ENCODE measurements around the gene CCDC63. TPM values are rescaled to one million over a fixed set of nuclear protein-coding genes. Genes with fewer than 3 reads are reported as not detected.

Gene CCDC63
- polyA plus RNA-seq, 1 donor from 2014 or later = not detected

DNA sequence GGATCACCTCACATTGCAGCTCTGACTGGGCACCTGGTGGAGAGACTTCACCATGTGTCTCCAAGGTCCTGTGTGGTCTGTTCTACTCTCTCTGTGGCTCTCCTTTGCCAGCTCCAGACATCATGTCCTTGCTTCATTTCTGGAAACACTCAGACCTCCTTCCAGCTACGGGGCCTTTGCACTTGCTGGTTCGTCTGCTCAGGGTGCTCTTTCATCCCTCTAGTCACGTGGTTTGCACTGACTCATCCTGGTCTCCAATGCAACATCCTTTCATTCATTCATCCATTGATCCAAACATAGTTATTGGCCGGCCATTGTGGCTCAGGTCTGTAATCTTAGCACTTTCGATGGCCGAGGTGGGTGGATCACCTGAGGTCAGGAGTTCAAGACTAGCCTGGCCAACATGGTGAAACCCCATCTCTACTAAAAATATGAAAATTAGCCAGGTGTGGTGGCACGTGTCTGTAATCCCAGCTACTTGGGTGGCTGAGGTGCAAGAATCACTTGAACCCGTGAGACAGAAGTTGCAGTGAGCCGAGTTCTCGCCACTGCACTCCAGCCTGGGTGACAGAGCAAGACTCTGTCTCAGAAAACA, 23.9 kb upstream of the CCDC63 start:
- peaks cover 5 to 9% (median 7%) of the 10 kb centered on the region in 3 donors for H3K4me1 Mint-ChIP-seq
- no peak overlapping the region for H3K27ac Mint-ChIP-seq
- peaks cover 0 to 3% (median 0%) of the 10 kb centered on the region in 3 donors for H3K9me3 Mint-ChIP-seq
- peaks cover 6% of the 10 kb centered on the region for H3K27me3 Mint-ChIP-seq
- peaks cover 3% of the 10 kb centered on the region for H3K36me3 Mint-ChIP-seq
- H3K4me3 Mint-ChIP-seq = no peak overlapping the region

- peaks cover 5 to 9% (median 7%) of the 10 kb centered on the region in 3 donors for H3K4me1 Mint-ChIP-seq
- H3K27ac Mint-ChIP-seq = peak overlapping the region in 1 of 3 donors; percentile 52
- no peak overlapping the region for H3K4me3 Mint-ChIP-seq
- H3K9me3 Mint-ChIP-seq = peaks cover 0 to 3% (median 0%) of the 10 kb centered on the region in 3 donors
- H3K27me3 Mint-ChIP-seq = peaks cover 6% of the 10 kb centered on the region
- peaks cover 3% of the 10 kb centered on the region for H3K36me3 Mint-ChIP-seq
Measured at GRCh38 chr12:110824342-110824741, 22.4 kb upstream of the CCDC63 start.

DNA sequence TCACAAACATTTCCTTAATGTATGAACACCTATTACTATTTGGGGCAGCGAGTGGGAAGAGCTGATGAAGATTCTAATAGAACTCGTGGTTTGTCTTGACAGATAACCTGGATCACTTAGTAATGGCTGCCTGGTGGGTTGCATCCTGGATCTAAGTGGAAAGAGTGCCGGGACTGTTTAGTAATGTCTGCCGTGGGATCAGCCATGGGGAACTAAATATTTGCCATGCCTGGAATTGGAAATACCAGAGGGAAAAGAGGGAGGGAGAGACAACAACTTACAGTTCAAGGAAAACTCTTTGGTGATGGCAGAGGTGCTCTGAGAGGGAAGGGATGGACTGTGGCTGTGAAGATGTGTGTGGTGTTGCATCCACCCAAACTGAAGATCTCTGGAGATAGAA, 21.3 kb upstream of the CCDC63 start:
- Mint-ChIP-seq H3K4me1 (peaks cover 5 to 9% (median 7%) of the 10 kb centered on the region in 3 donors), H3K4me3 (no peak overlapping the region), H3K27ac (peak overlapping the region in 1 of 3 donors; percentile 21), H3K27me3 (peaks cover 6% of the 10 kb centered on the region), H3K36me3 (no peaks in the 10 kb centered on the region), H3K9me3 (peaks cover 0 to 3% (median 0%) of the 10 kb centered on the region in 3 donors)

GRCh38 chr12:110826592-110827200, 20.1 kb upstream of the CCDC63 start:
- peaks cover 6% of the 10 kb centered on the region for H3K27me3 Mint-ChIP-seq
- H3K36me3 Mint-ChIP-seq = no peaks in the 10 kb centered on the region
- peaks cover 5 to 9% (median 7%) of the 10 kb centered on the region in 3 donors for H3K4me1 Mint-ChIP-seq
- H3K27ac Mint-ChIP-seq = peak overlapping the region in 1 of 3 donors; percentile 86
- peak overlapping the region in 3 of 4 donors; percentile 64 to 95 (median 89) for H3K4me3 Mint-ChIP-seq
- H3K9me3 Mint-ChIP-seq = peaks cover 0 to 3% (median 0%) of the 10 kb centered on the region in 3 donors

DNA sequence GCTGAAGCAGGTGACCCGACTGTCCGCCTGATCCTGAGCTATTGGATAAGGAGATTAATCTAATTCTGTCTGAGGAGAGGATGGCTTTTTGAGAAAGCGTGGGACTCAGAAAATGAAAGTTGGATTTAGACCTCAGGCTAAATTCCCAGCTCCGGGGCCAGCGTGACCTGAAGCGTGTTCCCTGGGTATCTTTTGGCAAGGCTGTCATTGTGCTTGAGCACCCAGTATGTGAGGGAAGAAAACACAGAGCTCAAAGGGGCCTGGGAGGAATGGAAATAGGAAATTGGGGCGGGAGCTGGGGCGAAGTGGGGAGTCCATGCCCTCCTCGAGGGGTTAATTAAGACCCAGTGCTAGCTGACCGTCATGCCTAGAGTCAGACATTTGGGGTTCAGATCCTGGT, 17.5 kb upstream of the CCDC63 start:
- Mint-ChIP-seq H3K9me3 (peaks cover 0 to 3% (median 0%) of the 10 kb centered on the region in 3 donors), H3K27ac (no peak overlapping the region), H3K36me3 (no peaks in the 10 kb centered on the region), H3K4me3 (no peak overlapping the region), H3K27me3 (peaks cover 9% of the 10 kb centered on the region), H3K4me1 (peaks cover 4 to 9% (median 7%) of the 10 kb centered on the region in 3 donors)

DNA sequence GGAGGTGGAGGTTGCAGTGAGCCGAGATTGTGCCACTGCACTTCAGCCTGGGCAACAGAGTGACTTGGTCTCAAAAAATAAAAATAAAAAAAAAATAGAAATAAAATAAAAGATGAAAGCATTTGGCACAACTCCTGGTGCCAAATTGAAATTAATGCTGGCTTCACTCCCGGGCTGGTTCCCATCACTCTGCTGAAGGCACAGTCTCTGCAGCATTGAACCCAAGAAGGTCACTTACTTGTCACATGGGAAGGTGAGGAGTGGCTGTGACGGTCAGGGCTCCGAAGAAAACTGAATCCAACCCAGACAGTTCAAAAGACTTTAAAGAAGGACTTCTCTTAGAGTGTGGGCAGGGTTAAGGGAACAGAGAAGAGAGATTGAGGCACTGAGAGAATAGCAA, 10.5 kb upstream of the CCDC63 start:
- Mint-ChIP-seq H3K36me3 (no peaks in the 10 kb centered on the region), H3K4me1 (no peaks in the 10 kb centered on the region), H3K4me3 (no peak overlapping the region), H3K27me3 (peaks cover 6% of the 10 kb centered on the region), H3K9me3 (peaks cover 0 to 3% (median 0%) of the 10 kb centered on the region in 3 donors), H3K27ac (no peak overlapping the region)

DNA sequence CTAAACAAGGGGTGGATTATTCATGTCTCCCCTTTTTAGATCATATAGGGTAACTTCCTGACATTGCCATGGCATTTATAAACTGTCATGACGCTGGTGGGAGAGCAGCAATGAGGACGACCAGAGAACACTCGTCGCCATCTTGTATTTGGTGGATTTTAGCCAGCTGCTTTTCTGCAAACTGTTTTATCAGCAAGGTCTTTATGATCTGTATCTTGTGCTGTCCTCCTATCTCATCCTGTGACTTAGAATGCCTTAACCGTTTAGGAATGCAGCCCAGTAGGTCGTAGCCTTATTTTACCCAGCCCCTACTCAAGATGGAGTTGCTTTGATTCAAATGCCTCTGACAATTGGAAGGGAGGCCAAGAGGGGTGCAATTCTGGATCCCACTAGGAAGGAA, 5.8 kb upstream of the CCDC63 start:
- Mint-ChIP-seq H3K27ac (no peak overlapping the region), H3K36me3 (no peaks in the 10 kb centered on the region)

DNA sequence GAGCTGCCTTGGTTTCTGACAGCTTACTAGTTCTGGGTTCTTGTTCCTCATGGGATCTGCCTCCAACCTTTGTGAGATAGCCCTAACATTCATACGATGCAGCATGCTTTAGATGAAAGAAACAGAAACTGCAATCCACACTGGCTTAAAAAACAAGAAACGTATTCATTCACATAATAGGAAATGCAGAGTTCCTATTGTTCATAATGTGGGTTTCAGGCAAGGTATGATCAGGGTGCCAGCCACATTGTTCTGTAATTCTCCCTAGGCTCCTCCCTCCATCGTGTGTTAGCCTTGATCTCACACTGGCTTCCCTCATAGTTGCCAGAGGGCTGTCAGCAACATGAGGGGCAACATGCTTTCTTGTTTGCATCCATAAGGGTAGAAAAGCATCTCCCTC, 2.7 kb upstream of the CCDC63 start:
- H3K27ac Mint-ChIP-seq = no peak overlapping the region
- H3K27me3 Mint-ChIP-seq = peaks cover 15% of the 10 kb centered on the region
- H3K36me3 Mint-ChIP-seq = no peaks in the 10 kb centered on the region
- H3K4me1 Mint-ChIP-seq = peaks cover 0 to 3% (median 2%) of the 10 kb centered on the region in 3 donors
- peaks cover 0 to 3% (median 0%) of the 10 kb centered on the region in 3 donors for H3K9me3 Mint-ChIP-seq
- H3K4me3 Mint-ChIP-seq = peak overlapping the region in 1 of 4 donors; percentile 23

More for the DNA sequence above, 5.8 kb upstream of the CCDC63 start:
- Mint-ChIP-seq H3K27me3 (peaks cover 3% of the 10 kb centered on the region), H3K4me3 (no peak overlapping the region), H3K4me1 (no peaks in the 10 kb centered on the region), H3K9me3 (peaks cover 0 to 3% (median 0%) of the 10 kb centered on the region in 3 donors)

- H3K27ac Mint-ChIP-seq = no peak overlapping the region
- H3K4me3 Mint-ChIP-seq = peak overlapping the region in 2 of 4 donors; percentile 23 to 49
- H3K27me3 Mint-ChIP-seq = peaks cover 12% of the 10 kb centered on the region
- H3K9me3 Mint-ChIP-seq = no peaks in the 10 kb centered on the region
- H3K4me1 Mint-ChIP-seq = peaks cover 0 to 3% (median 3%) of the 10 kb centered on the region in 3 donors
- H3K36me3 Mint-ChIP-seq = no peaks in the 10 kb centered on the region
Measured at GRCh38 chr12:110844551-110845338, 2.0 kb upstream of the CCDC63 start.

GRCh38 chr12:110845339-110845682, 1.5 kb upstream of the CCDC63 start:
- H3K9me3 Mint-ChIP-seq = no peaks in the 10 kb centered on the region
- H3K27ac Mint-ChIP-seq = no peak overlapping the region
- no peaks in the 10 kb centered on the region for H3K36me3 Mint-ChIP-seq
- H3K4me1 Mint-ChIP-seq = peaks cover 0 to 3% (median 3%) of the 10 kb centered on the region in 3 donors
- H3K27me3 Mint-ChIP-seq = peaks cover 12% of the 10 kb centered on the region
- H3K4me3 Mint-ChIP-seq = peak overlapping the region in 1 of 4 donors; percentile 49

DNA sequence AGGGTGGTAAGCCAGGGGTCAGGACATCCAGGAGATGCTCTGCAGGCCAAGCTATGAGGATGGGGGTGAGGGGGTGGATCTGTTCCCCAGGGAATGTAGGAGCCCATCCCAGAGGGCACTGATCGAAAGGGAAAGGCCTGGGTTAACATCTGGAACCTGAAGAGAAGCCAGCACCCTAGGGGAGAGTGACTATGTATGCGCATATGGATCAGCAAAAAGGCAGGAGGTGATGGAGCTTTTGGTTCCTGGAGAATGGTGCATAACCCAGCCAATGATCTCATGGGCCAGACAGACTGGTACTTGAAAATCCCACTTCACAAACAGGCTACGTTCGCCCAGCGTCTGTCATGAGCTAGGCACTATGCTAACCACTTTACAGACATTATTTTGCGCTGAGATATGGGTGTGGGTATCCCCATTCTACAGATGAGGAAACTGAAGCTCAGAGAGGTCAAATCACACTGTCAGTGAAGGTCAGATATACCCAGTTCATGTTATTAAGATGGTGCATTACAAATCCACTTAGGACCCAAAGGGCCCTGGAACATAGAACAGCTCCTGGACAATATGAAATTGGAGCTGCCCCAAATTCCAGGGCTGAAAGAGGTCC, 1.6 kb downstream of the CCDC63 start:
- no peaks in the 10 kb centered on the region for H3K36me3 Mint-ChIP-seq
- H3K27me3 Mint-ChIP-seq = peaks cover 16% of the 10 kb centered on the region

DNA sequence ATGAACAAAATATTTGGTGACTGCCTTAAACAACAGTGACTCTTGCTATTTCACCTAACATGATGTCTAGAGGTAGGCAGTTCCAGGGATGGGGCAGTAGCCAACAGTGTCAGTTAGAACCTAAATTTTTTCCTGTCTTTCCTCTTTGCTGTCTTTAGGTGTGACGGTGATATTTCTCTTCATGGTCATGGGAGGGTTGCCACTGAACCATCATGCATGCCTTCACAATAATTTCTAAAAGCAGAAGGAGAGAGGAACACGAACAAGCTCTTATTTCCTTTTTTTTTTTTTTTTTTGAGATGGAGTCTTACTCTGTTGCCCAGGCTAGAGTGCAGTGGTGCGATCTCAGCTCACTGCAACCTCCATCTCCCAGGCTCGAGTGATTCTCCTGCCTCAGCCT, 2.4 kb downstream of the CCDC63 start:
- Mint-ChIP-seq H3K27me3 (peaks cover 20% of the 10 kb centered on the region), H3K27ac (no peak overlapping the region), H3K9me3 (no peaks in the 10 kb centered on the region), H3K4me1 (peaks cover 0 to 3% (median 3%) of the 10 kb centered on the region in 3 donors), H3K4me3 (no peak overlapping the region), H3K36me3 (no peaks in the 10 kb centered on the region)

More for the DNA sequence above, 1.6 kb downstream of the CCDC63 start:
- peak overlapping the region in 1 of 4 donors; percentile 55 for H3K4me3 Mint-ChIP-seq
- H3K9me3 Mint-ChIP-seq = no peaks in the 10 kb centered on the region
- peaks cover 0 to 3% (median 3%) of the 10 kb centered on the region in 3 donors for H3K4me1 Mint-ChIP-seq
- peak overlapping the region in 1 of 3 donors; percentile 31 for H3K27ac Mint-ChIP-seq

DNA sequence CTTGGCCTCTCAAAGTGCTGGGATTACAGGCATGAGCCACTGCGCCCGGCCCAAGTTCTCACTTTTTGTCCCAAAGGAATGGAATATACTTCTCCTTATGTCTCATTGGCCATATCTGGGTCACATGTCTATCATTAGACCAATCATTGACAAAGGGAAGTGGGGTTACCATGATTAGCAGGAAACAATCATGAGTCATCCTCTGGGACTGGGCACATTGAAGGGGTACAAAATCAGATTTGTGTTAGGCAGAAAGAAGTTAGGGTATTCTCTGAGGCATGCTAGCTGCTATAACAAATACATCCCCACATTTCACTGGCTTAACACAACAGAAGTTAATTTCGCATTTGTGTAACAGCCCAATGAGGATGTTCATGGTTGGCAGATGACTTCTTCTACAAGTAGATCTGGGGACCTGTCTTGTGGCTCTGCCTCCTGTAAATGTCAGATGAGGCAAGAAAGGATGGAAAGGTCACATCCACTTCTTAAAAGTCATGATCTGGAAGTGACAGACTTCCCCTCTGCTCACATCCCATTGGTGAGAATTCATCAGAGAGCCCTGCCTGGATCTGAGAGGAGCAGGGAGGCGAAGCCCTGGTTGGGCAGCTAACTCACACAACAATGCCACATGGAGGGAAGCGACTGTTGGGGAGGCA, 3.1 kb downstream of the CCDC63 start:
- no peak overlapping the region for H3K4me3 Mint-ChIP-seq
- peaks cover 20% of the 10 kb centered on the region for H3K27me3 Mint-ChIP-seq
- no peaks in the 10 kb centered on the region for H3K9me3 Mint-ChIP-seq
- H3K4me1 Mint-ChIP-seq = peaks cover 0 to 3% (median 3%) of the 10 kb centered on the region in 3 donors
- no peaks in the 10 kb centered on the region for H3K36me3 Mint-ChIP-seq
- no peak overlapping the region for H3K27ac Mint-ChIP-seq

DNA sequence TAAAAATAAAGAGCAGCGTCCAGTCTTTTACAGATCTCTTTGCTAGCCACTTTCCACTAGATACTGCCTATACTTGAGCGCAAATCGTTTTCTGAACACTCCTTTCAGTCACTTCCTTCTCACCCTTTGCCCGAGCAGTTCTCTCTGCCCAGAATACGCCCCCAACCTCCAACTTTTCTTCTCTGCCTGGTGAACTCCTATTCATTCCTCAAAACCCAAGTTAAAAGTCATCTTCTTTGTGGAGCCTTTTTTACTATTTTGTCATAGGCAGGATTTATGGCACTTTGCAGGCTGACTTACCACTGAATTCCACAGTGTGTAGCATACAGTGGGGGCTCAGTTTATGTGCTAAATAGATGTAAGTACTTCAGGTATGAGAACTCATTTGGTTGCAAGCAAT, 4.0 kb downstream of the CCDC63 start:
- peaks cover 0 to 3% (median 3%) of the 10 kb centered on the region in 3 donors for H3K4me1 Mint-ChIP-seq

More for the DNA sequence above, 4.0 kb downstream of the CCDC63 start:
- Mint-ChIP-seq H3K9me3 (no peaks in the 10 kb centered on the region), H3K36me3 (no peaks in the 10 kb centered on the region), H3K4me3 (no peak overlapping the region), H3K27me3 (peaks cover 20% of the 10 kb centered on the region), H3K27ac (no peak overlapping the region)
